Thoracic aorta (tissue), 2 donors: ENCODE results near the gene PTPRN2. TPM values are rescaled to one million over a fixed set of nuclear protein-coding genes. Genes with fewer than 3 reads are reported as not detected.

Experiments
- ATAC-seq: fragments of 150-250 bp; one replicate; pipeline ENCODE4 v1.8.0; 2017; ENCODE audit warnings: low read depth; ENCODE audit not compliant: insufficient number of reproducible peaks, low FRiP score
- DNase-seq: peaks from one replicate; pipeline ENCODE4 v3.0.0-alpha.2; 2020; ENCODE audit warnings: low spot score
- H3K27ac ChIP-seq, 2 donors: fragments of 200-600 bp; sonication (generic); 1 replicate in 1 of 2; 2 replicates in 1 of 2; pipeline ENCODE4 v1.5.1; 2016; ENCODE audit warnings: mild to moderate bottlenecking in 2 of 2, moderate library complexity in 2 of 2
- H3K27me3 ChIP-seq: fragments of 200-600 bp; sonication (generic); replicated peaks from 2 replicates; pipeline ENCODE4 v1.6.0; 2016; ENCODE audit warnings: mild to moderate bottlenecking; ENCODE audit not compliant: insufficient read depth
- H3K36me3 ChIP-seq: fragments of 200-600 bp; sonication (generic); one replicate; pipeline ENCODE4 v1.5.1; 2016
- H3K4me1 ChIP-seq, 2 donors: fragments of 200-600 bp; sonication (generic); 1 replicate in 1 of 2; 2 replicates in 1 of 2; pipeline versions ENCODE4 v1.5.1 to v1.6.0; 2016; ENCODE audit warnings: low read depth in 2 of 2, mild to moderate bottlenecking in 1 of 2; ENCODE audit not compliant: control insufficient read depth in 1 of 2
- H3K4me3 ChIP-seq: fragments of 200-600 bp; sonication (generic); 2 replicates; pipeline ENCODE4 v1.5.1; 2016; ENCODE audit warnings: mild to moderate bottlenecking
- H3K9me3 ChIP-seq: fragments of 200-600 bp; sonication (generic); 2 replicates; pipeline ENCODE4 v1.5.1; 2016
- CTCF ChIP-seq: fragments of 200-600 bp; sonication (generic); IDR thresholded peaks from one replicate; pipeline ENCODE4 v1.5.1; 2019; ENCODE audit warnings: antibody characterized with exemption
- total RNA-seq, 2 donors: library from RNA; depleted of rRNA; stranded (reverse); fragments of >200 nt; gene quantifications; one replicate each; pipeline versions ENCODE4 v1.1.0 to v1.2.3, GENCODE V29; 2016

Gene PTPRN2
- total RNA-seq, 2 donors from 2014 or later = 2.2 to 3.1 TPM

- ATAC-seq (no peak), DNase-seq (no peak)
- Histone ChIP-seq H3K27ac (no peak overlapping the region), H3K9me3 (no peaks in the 10 kb centered on the region), H3K4me1 (no peaks in the 10 kb centered on the region), H3K4me3 (no peak overlapping the region), H3K36me3 (no peaks in the 10 kb centered on the region), H3K27me3 (no peaks in the 10 kb centered on the region)
- no peak for TF ChIP-seq CTCF
These were observed 460.4 kb downstream of the PTPRN2 start for GRCh38 chr7:158127241-158127640.

DNA sequence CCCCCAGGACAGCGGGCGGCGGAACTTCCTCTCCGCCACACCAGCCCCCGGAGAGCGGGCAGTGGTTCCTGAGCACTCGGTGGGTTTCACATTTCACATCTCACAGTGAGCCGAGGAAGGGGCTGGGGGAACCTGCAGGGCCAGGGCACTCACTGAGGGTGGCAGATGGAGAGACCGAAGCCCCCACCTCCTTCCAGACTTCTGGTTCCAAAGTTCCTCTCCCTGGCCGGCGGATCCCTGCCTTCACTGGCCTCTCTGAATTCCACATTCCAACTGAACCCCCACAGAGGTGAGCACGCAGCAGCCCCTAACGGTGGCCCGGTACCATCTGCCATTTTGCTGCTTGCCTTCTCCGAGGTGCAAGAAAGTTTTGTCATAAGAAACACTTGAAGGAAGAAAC is 461.0 kb downstream of the PTPRN2 start:
- no peaks in the 10 kb centered on the region for H3K4me1 ChIP-seq
- no peaks in the 10 kb centered on the region for H3K27me3 ChIP-seq
- H3K36me3 ChIP-seq = no peaks in the 10 kb centered on the region
- TF ChIP-seq CTCF = no peak
- no peak for DNase-seq
- no peak overlapping the region for H3K27ac ChIP-seq
- H3K9me3 ChIP-seq = no peaks in the 10 kb centered on the region
- ATAC-seq = no peak
- H3K4me3 ChIP-seq = no peak overlapping the region

- no peak for TF ChIP-seq CTCF
- Histone ChIP-seq H3K27me3 (no peaks in the 10 kb centered on the region), H3K27ac (no peak overlapping the region), H3K9me3 (no peaks in the 10 kb centered on the region), H3K4me3 (no peak overlapping the region), H3K36me3 (no peaks in the 10 kb centered on the region), H3K4me1 (no peaks in the 10 kb centered on the region)
- no peak for DNase-seq
- no peak for ATAC-seq
These were observed 461.9 kb downstream of the PTPRN2 start for GRCh38 chr7:158125721-158126120.

- no peak for TF ChIP-seq CTCF
- ATAC-seq (no peak), DNase-seq (no peak)
These were observed 462.5 kb downstream of the PTPRN2 start for GRCh38 chr7:158125091-158125490.

DNA sequence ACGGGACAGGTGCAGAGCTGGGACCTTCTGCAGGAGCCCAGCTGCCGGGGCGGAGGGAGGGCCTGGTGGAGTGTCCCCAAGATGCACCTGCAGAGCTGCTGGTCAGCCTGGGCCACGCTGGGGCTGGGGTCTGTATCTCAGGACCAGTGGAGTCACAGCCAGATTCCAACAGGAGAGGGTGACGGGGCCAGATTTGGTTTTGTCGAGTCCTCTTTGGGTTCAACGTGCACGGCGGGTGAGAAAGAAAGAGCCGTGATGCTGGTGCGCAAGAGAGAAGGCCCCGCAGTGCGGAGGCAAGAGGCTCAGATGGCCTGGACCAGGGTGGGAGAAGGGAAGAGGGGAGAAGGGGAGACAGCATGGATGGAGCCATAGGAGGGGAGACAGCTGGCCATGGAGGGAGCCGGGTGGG is 462.9 kb downstream of the PTPRN2 start:
- H3K9me3 ChIP-seq = no peaks in the 10 kb centered on the region
- no peaks in the 10 kb centered on the region for H3K36me3 ChIP-seq
- no peaks in the 10 kb centered on the region for H3K4me1 ChIP-seq
- no peak overlapping the region for H3K27ac ChIP-seq
- ATAC-seq (no peak), DNase-seq (no peak)
- H3K4me3 ChIP-seq = no peak overlapping the region
- TF ChIP-seq CTCF = no peak
- H3K27me3 ChIP-seq = no peaks in the 10 kb centered on the region

More at GRCh38 chr7:158125091-158125490, 462.5 kb downstream of the PTPRN2 start:
- Histone ChIP-seq H3K4me3 (no peak overlapping the region), H3K36me3 (no peaks in the 10 kb centered on the region), H3K9me3 (no peaks in the 10 kb centered on the region), H3K4me1 (no peaks in the 10 kb centered on the region), H3K27ac (no peak overlapping the region), H3K27me3 (no peaks in the 10 kb centered on the region)
